AG09319 (cell line): ENCODE results near the gene BATF3.

ENCODE experiments used
- DNase-seq: peaks from one replicate; pipeline ENCODE4 v3.0.0-alpha.2; 2010; ENCODE audit warnings: low read depth; ENCODE audit errors: extremely low read depth
- TF ChIP-seq, protein P1 (sequence below): IDR thresholded peaks from 2 replicates; pipeline ENCODE4 v1.5.1; 2011; ENCODE audit warnings: low read depth, mild to moderate bottlenecking, inconsistent platforms, low read length, moderate library complexity

BATF3 gene

GRCh38 chr1:212688341-212689047 lies 11.1 kb downstream of the BATF3 start:
- TF ChIP-seq, protein P1, sequence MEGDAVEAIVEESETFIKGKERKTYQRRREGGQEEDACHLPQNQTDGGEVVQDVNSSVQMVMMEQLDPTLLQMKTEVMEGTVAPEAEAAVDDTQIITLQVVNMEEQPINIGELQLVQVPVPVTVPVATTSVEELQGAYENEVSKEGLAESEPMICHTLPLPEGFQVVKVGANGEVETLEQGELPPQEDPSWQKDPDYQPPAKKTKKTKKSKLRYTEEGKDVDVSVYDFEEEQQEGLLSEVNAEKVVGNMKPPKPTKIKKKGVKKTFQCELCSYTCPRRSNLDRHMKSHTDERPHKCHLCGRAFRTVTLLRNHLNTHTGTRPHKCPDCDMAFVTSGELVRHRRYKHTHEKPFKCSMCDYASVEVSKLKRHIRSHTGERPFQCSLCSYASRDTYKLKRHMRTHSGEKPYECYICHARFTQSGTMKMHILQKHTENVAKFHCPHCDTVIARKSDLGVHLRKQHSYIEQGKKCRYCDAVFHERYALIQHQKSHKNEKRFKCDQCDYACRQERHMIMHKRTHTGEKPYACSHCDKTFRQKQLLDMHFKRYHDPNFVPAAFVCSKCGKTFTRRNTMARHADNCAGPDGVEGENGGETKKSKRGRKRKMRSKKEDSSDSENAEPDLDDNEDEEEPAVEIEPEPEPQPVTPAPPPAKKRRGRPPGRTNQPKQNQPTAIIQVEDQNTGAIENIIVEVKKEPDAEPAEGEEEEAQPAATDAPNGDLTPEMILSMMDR, result no peak
- no peak for DNase-seq

- DNase-seq, result no peak
- TF ChIP-seq, protein P1, result no peak
Measured at GRCh38 chr1:212687811-212688210, 11.8 kb downstream of the BATF3 start.

- TF ChIP-seq, protein P1, result no peak
Measured at GRCh38 chr1:212686591-212686990, 13.0 kb downstream of the BATF3 start.

GRCh38 chr1:212686069-212686468 lies 13.6 kb downstream of the BATF3 start:
- TF ChIP-seq, protein P1, result no peak
- no peak for DNase-seq

More at GRCh38 chr1:212686591-212686990, 13.0 kb downstream of the BATF3 start:
- no peak for DNase-seq

- no peak for DNase-seq
- TF ChIP-seq, protein P1, result no peak
Measured at GRCh38 chr1:212685429-212685828, 14.2 kb downstream of the BATF3 start.

- TF ChIP-seq, protein P1, result no peak
Measured at GRCh38 chr1:212684521-212685090, 15.0 kb downstream of the BATF3 start.

DNA sequence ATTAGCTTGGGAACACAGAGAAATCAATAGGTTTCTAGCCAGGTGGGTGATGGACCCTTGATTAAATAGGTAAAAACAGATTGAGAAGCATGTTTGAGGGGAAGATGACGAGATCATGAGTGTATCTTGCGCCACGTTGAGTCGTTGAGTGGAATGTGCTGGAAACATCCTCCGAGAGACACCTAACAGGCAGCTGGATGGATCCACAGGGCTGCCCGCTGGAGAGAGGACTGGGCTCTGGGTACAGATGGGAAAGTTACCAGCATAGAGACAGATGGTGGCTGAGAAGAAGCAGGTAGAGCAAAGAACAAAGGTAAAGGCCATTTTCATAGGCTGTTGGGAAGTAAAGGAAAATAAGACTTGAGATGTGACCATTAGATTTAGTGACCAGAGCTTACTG lies 15.6 kb downstream of the BATF3 start:
- TF ChIP-seq, protein P1, result no peak
- no peak for DNase-seq

More at GRCh38 chr1:212684521-212685090, 15.0 kb downstream of the BATF3 start:
- DNase-seq, result no peak
